SIG-M5 treated with dmso at 0.1 percent for 504 hours (cell line): Measurements from ENCODE around the gene XPO6.
A peak's percentile ranks its signal among the peaks of the same experiment; 100 is the strongest.

Experiments used
- DNase-seq: peaks from one replicate; lab custom pipeline; 2025; ENCODE audit not compliant: unreplicated experiment; lab: John Stamatoyannopoulos, UW

The XPO6 gene

GRCh38 chr16:28186752-28187151, 25.0 kb downstream of the XPO6 start:
- DNase-seq = no peak

- no peak for DNase-seq
Observed at GRCh38 chr16:28185696-28186095, 26.1 kb downstream of the XPO6 start.

- DNase-seq = no peak
Observed at GRCh38 chr16:28184625-28185024, 27.1 kb downstream of the XPO6 start.

- no peak for DNase-seq
Observed at GRCh38 chr16:28183930-28184329, 27.8 kb downstream of the XPO6 start.

- DNase-seq = no peak
Observed at GRCh38 chr16:28183484-28183883, 28.3 kb downstream of the XPO6 start.

GRCh38 chr16:28182801-28183200, 29.0 kb downstream of the XPO6 start:
- DNase-seq = no peak

- no peak for DNase-seq
Observed at GRCh38 chr16:28182183-28182582, 29.6 kb downstream of the XPO6 start.

GRCh38 chr16:28181515-28181914, 30.2 kb downstream of the XPO6 start:
- DNase-seq = no peak

GRCh38 chr16:28180655-28181460, 30.9 kb downstream of the XPO6 start:
- DNase-seq = peak; percentile 68

GRCh38 chr16:28179354-28179753, 32.4 kb downstream of the XPO6 start:
- DNase-seq = no peak

GRCh38 chr16:28175715-28176114, 36.0 kb downstream of the XPO6 start:
- DNase-seq = no peak

- DNase-seq = no peak
Observed at GRCh38 chr16:28172336-28172735, 39.4 kb downstream of the XPO6 start.

- no peak for DNase-seq
Observed at GRCh38 chr16:28171816-28172215, 39.9 kb downstream of the XPO6 start.

GRCh38 chr16:28168991-28169554, 42.7 kb downstream of the XPO6 start:
- DNase-seq = no peak

GRCh38 chr16:28167730-28168129, 44.0 kb downstream of the XPO6 start:
- DNase-seq = no peak

GRCh38 chr16:28167221-28167620, 44.5 kb downstream of the XPO6 start:
- DNase-seq = no peak

GRCh38 chr16:28166394-28167208, 45.2 kb downstream of the XPO6 start:
- DNase-seq = peak; percentile 21

GRCh38 chr16:28165598-28165997, 46.2 kb downstream of the XPO6 start:
- peak; percentile 77 for DNase-seq

GRCh38 chr16:28164140-28164539, 47.6 kb downstream of the XPO6 start:
- DNase-seq = peak; percentile 68

- DNase-seq = no peak
Observed at GRCh38 chr16:28163699-28164098, 48.1 kb downstream of the XPO6 start.

GRCh38 chr16:28162326-28162877, 49.4 kb downstream of the XPO6 start:
- no peak for DNase-seq

- no peak for DNase-seq
Observed at GRCh38 chr16:28161626-28162025, 50.1 kb downstream of the XPO6 start.
